Smooth muscle cell (in vitro differentiated cells): ENCODE results near the gene WDR35. TPM values are rescaled to one million over a fixed set of nuclear protein-coding genes. Genes with fewer than 3 reads are reported as not detected.
A peak's percentile ranks its signal among the peaks of the same experiment; 100 is the strongest.

Source experiments
- DNase-seq: peaks from one replicate; lab custom pipeline; 2025; ENCODE audit not compliant: unreplicated experiment; lab: John Stamatoyannopoulos, UW
- H2AFZ ChIP-seq: fragments of 200-600 bp; sonication (generic); 2 replicates; pipeline ENCODE4 v1.6.0; 2016; ENCODE audit warnings: antibody characterized with exemption, low read depth, mild to moderate bottlenecking
- H3F3A ChIP-seq: fragments of 200-600 bp; sonication (generic); 2 replicates; pipeline ENCODE4 v1.6.0; 2017; ENCODE audit warnings: antibody characterized with exemption, low read depth
- H3K27ac ChIP-seq: fragments of 200-600 bp; sonication (generic); 2 replicates; pipeline ENCODE4 v1.5.1; 2016; ENCODE audit warnings: low read depth, mild to moderate bottlenecking
- H3K27me3 ChIP-seq: fragments of 200-600 bp; sonication (generic); 2 replicates; pipeline ENCODE4 v1.6.1; 2016; ENCODE audit warnings: low read depth, mild to moderate bottlenecking
- H3K36me3 ChIP-seq: fragments of 200-600 bp; sonication (generic); 2 replicates; pipeline ENCODE4 v1.5.1; 2016; ENCODE audit warnings: low read depth
- H3K4me1 ChIP-seq: fragments of 200-600 bp; sonication (generic); 2 replicates; pipeline ENCODE4 v1.5.1; 2016; ENCODE audit warnings: low read depth
- H3K4me2 ChIP-seq: fragments of 200-600 bp; sonication (generic); 2 replicates; pipeline ENCODE4 v1.6.0; 2016; ENCODE audit warnings: mild to moderate bottlenecking
- H3K4me3 ChIP-seq: fragments of 200-600 bp; sonication (generic); 2 replicates; pipeline ENCODE4 v1.5.1; 2016; ENCODE audit warnings: mild to moderate bottlenecking
- H3K79me2 ChIP-seq: fragments of 200-600 bp; sonication (generic); 2 replicates; pipeline ENCODE4 v1.6.0; 2016; ENCODE audit warnings: low read depth, mild to moderate bottlenecking
- H3K9ac ChIP-seq: fragments of 200-600 bp; sonication (generic); 2 replicates; pipeline ENCODE4 v1.6.0; 2016; ENCODE audit warnings: low read depth
- H3K9me3 ChIP-seq: fragments of 200-600 bp; sonication (generic); replicated peaks from 2 replicates; pipeline ENCODE4 v1.5.1; 2016; ENCODE audit warnings: low read depth
- H4K20me1 ChIP-seq: fragments of 200-600 bp; sonication (generic); 2 replicates; pipeline ENCODE4 v1.6.0; 2016; ENCODE audit warnings: low read depth
- CTCF ChIP-seq: fragments of 200-600 bp; sonication (generic); IDR thresholded peaks from 2 replicates; pipeline ENCODE4 v1.5.1; 2017; ENCODE audit warnings: borderline replicate concordance, mild to moderate bottlenecking, antibody characterized with exemption; ENCODE audit not compliant: insufficient read depth, poor library complexity, severe bottlenecking
- WGBS: methylation state at CpG from one replicate; pipeline ENCODE4 v1.1.7; 2016; ENCODE audit warnings: low lambda C conversion rate; 5-methylcytosine and 5-hydroxymethylcytosine counted together
- polyA plus RNA-seq: library from polyadenylated mRNA; unstranded; fragments of >200 nt; fragmentation: Nextera tagmentation; extraction: Ambion mirVana; gene quantifications from 2 replicates; pipeline ENCODE4 v1.2.1, GENCODE V29; 2016
- total RNA-seq: library from RNA; depleted of rRNA; stranded (reverse); fragments of >200 nt; gene quantifications from 2 replicates; pipeline ENCODE4 v1.2.3, GENCODE V29; 2014

Gene WDR35
- total and polyA plus RNA-seq, 2 experiments from 2014 or later, result 0.70 to 4.7 TPM

GRCh38 chr2:19902216-19902740 is 87.6 kb downstream of the WDR35 start:
- H3K4me2 ChIP-seq, result peak overlapping the region; percentile 94
- no peak for DNase-seq
- TF ChIP-seq CTCF, result no peak
- H3K79me2 ChIP-seq, result peaks cover 35% of the 10 kb centered on the region
- H3K9ac ChIP-seq, result peak overlapping the region; percentile 95
- H3K4me1 ChIP-seq, result peaks cover 27% of the 10 kb centered on the region
- peaks cover 5% of the 10 kb centered on the region for H3K27me3 ChIP-seq
- H3K27ac ChIP-seq, result peak overlapping the region; percentile 91
- peak overlapping the region; percentile 68 for H3K4me3 ChIP-seq
- peak overlapping the region; percentile 89 for H2AFZ ChIP-seq
- H3K36me3 ChIP-seq, result no peaks in the 10 kb centered on the region
- H3K9me3 ChIP-seq, result no peaks in the 10 kb centered on the region
- H4K20me1 ChIP-seq, result peaks cover 20% of the 10 kb centered on the region
- 6% methylated on average over 21 of the region's 21 CpGs for WGBS
- H3F3A ChIP-seq, result peaks cover 3% of the 10 kb centered on the region

- Histone ChIP-seq H2AFZ (peak within 1 kb of the TSS; percentile 89), H3K27me3 (peaks cover 5% of the 10 kb centered on the region), H3K27ac (peak within 1 kb of the TSS; percentile 91), H3K9ac (peak within 1 kb of the TSS; percentile 95), H3F3A (peaks cover 3% of the 10 kb centered on the region), H4K20me1 (peaks cover 26% of the 10 kb centered on the region), H3K4me2 (peak within 1 kb of the TSS; percentile 94), H3K9me3 (no peaks in the 10 kb centered on the region), H3K79me2 (peaks cover 42% of the 10 kb centered on the region), H3K4me3 (peak within 1 kb of the TSS; percentile 68), H3K4me1 (peaks cover 27% of the 10 kb centered on the region), H3K36me3 (no peaks in the 10 kb centered on the region)
- under 1% methylated on average over 62 of the region's 65 CpGs for WGBS
- peak; percentile 96 for DNase-seq
- no peak for TF ChIP-seq CTCF
These were observed 88.3 kb downstream of the WDR35 start, which contains the start of gene TTC32 for GRCh38 chr2:19901442-19902215. TSS of gene TTC32 (minus strand) at chr2:19901983. CDS start at chr2:19901854, 129 bp downstream.

DNA sequence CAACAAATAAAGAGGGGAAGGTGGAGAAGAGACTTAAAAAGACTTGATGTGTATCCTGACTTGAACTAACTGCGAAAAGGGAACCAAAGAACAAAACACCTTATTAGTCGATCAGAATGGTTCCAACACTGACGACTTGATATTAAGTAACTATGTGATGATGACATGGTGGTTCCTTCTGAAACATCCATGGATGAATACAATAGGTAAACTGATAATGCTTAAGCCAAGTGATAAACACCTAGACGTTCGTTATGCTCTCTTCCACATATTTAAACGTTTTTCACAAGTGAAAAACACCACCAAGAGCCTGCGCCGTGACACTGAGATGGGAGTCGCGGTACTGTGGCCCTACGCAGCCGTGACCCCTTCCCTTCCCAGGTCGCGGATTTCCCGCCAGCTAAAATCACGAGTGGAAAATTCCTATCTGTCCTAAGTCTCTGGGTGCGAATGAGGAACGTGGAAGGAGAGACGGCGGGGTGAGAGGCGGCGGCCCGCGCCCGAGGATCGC is 88.9 kb downstream of the WDR35 start:
- H3K9ac ChIP-seq, result peak overlapping the region; percentile 95

More for the DNA sequence above, 88.9 kb downstream of the WDR35 start:
- peaks cover 31% of the 10 kb centered on the region for H4K20me1 ChIP-seq
- no peak for DNase-seq
- peaks cover 4% of the 10 kb centered on the region for H3K27me3 ChIP-seq
- H3K4me2 ChIP-seq, result peak overlapping the region; percentile 94
- peaks cover 3% of the 10 kb centered on the region for H3F3A ChIP-seq
- no peaks in the 10 kb centered on the region for H3K36me3 ChIP-seq
- H3K27ac ChIP-seq, result peak overlapping the region; percentile 91
- H3K4me3 ChIP-seq, result peak overlapping the region; percentile 68
- H3K79me2 ChIP-seq, result peaks cover 46% of the 10 kb centered on the region
- H2AFZ ChIP-seq, result peak overlapping the region; percentile 89
- TF ChIP-seq CTCF, result no peak
- peaks cover 27% of the 10 kb centered on the region for H3K4me1 ChIP-seq
- no peaks in the 10 kb centered on the region for H3K9me3 ChIP-seq
- WGBS, result 3% methylated on average over 26 of the region's 26 CpGs
